Activated CD8-positive, alpha-beta memory T cell treated with anti-CD3 and anti-CD28 coated beads for 4 hours (primary cell): ENCODE measurements around the gene OSMR.

Experiments
- DNase-seq, 2 donors: peaks; one replicate each; pipeline ENCODE4 v3.0.0-alpha.2; 2020; ENCODE audit warnings: low read depth in 2 of 2

Gene OSMR

GRCh38 chr5:38926121-38926520 lies 80.3 kb downstream of the OSMR start:
- no peak for DNase-seq

- no peak for DNase-seq
Observed at GRCh38 chr5:38927470-38927869, 81.7 kb downstream of the OSMR start.

GRCh38 chr5:38929838-38930237 lies 84.0 kb downstream of the OSMR start:
- DNase-seq: no peak

GRCh38 chr5:38931731-38932130 lies 85.9 kb downstream of the OSMR start:
- DNase-seq: no peak

- no peak for DNase-seq
Observed at GRCh38 chr5:38932854-38933408, 87.1 kb downstream of the OSMR start.

GRCh38 chr5:38935437-38935836 lies 89.6 kb downstream of the OSMR start:
- no peak for DNase-seq

GRCh38 chr5:38936269-38936668 lies 90.5 kb downstream of the OSMR start:
- DNase-seq: no peak

- no peak for DNase-seq
Observed at GRCh38 chr5:38938424-38938823, 92.6 kb downstream of the OSMR start.

GRCh38 chr5:38938973-38939372 lies 93.2 kb downstream of the OSMR start:
- no peak for DNase-seq

- no peak for DNase-seq
Observed at GRCh38 chr5:38940230-38940858, 94.5 kb downstream of the OSMR start.

- DNase-seq: no peak
Observed at GRCh38 chr5:38941912-38942311, 96.1 kb downstream of the OSMR start.

GRCh38 chr5:38944282-38944681 lies 98.5 kb downstream of the OSMR start:
- no peak for DNase-seq

GRCh38 chr5:38948501-38948900 lies 102.7 kb downstream of the OSMR start:
- DNase-seq: no peak

GRCh38 chr5:38953426-38954012 lies 107.7 kb downstream of the OSMR start:
- no peak for DNase-seq

- DNase-seq: no peak
Observed at GRCh38 chr5:38961691-38962090, 115.9 kb downstream of the OSMR start.

- no peak for DNase-seq
Observed at GRCh38 chr5:38968665-38969064, 122.9 kb downstream of the OSMR start.

- no peak for DNase-seq
Observed at GRCh38 chr5:38978036-38978435, 132.2 kb downstream of the OSMR start.

- DNase-seq: no peak
Observed at GRCh38 chr5:38979535-38979934, 133.7 kb downstream of the OSMR start.
